ENCODE results near the gene SEMA6B. TPM values are rescaled to one million over a fixed set of nuclear protein-coding genes. Genes with fewer than 3 reads are reported as not detected.
"Not testable (repeated sequence)": the region's sequence is repeated elsewhere in the genome, so short reads cannot be mapped to it uniquely, and the experiment has no call there.

The SEMA6B gene
- total RNA-seq, 1 donor from 2014 or later = 11.5 TPM

DNA sequence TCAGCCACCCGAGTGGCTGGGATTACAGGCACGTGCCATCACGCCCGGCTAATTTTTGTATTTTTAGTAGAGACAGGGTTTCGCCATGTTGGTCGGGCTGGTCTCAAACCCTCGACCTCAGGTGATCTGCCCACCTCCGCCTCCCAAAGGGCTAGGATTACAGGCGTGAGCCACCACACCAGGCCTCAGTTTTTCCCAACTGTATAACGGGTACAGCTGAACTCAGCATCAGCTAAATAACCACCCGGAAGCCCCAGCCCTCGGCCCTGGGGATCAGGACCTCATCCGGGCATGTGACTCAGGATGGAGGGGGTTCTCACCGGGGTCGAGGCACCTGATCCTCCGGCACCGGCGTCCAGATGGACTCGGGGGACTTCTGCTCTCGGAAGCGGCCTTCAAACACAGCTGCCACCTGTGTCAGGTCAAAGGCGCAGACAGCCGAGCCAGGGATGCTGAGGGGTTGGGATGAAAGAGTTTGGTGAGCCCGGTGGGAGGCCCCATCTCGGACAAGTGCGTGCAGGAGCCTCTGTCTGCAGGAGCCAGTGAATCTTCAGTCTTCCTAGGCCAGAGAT lies 8.9 kb downstream of the SEMA6B start:
- no peaks in the 10 kb centered on the region for H3K4me1 ChIP-seq (ENCODE audit: control insufficient read depth in 3 of 3, insufficient read depth in 3 of 3, low read length in 3 of 3)
- no peak overlapping the region for H3K27ac ChIP-seq (ENCODE audit: low read depth, low read length)
- H3K4me3 ChIP-seq (ENCODE audit: low read length in 3 of 3) = no peak overlapping the region
- H3K36me3 ChIP-seq (ENCODE audit: control insufficient read depth in 3 of 3, insufficient read depth in 3 of 3, low read length in 3 of 3) = peaks cover 0 to 5% (median 0%) of the 10 kb centered on the region in 3 donors
- no peak overlapping the region for H3K9ac ChIP-seq (ENCODE audit: low read depth in 1 of 3, low read length in 3 of 3)
- no peaks in the 10 kb centered on the region for H3K9me3 ChIP-seq (ENCODE audit: control insufficient read depth in 3 of 3, low read length in 3 of 3)
- H3K27me3 ChIP-seq (ENCODE audit: control insufficient read depth in 3 of 3, insufficient read depth in 3 of 3, low read length in 3 of 3) = no peaks in the 10 kb centered on the region

GRCh38 chr19:4550018-4550417 lies 9.5 kb downstream of the SEMA6B start:
- no peak overlapping the region for H3K27ac ChIP-seq (ENCODE audit: low read depth, low read length)
- H3K4me3 ChIP-seq (ENCODE audit: low read length in 3 of 3) = no peak overlapping the region
- H3K9me3 ChIP-seq (ENCODE audit: control insufficient read depth in 3 of 3, low read length in 3 of 3) = no peaks in the 10 kb centered on the region
- H3K9ac ChIP-seq (ENCODE audit: low read depth in 1 of 3, low read length in 3 of 3) = no peak overlapping the region
- H3K36me3 ChIP-seq (ENCODE audit: control insufficient read depth in 3 of 3, insufficient read depth in 3 of 3, low read length in 3 of 3) = peaks cover 0 to 3% (median 0%) of the 10 kb centered on the region in 3 donors
- H3K27me3 ChIP-seq (ENCODE audit: control insufficient read depth in 3 of 3, insufficient read depth in 3 of 3, low read length in 3 of 3) = no peaks in the 10 kb centered on the region
- H3K4me1 ChIP-seq (ENCODE audit: control insufficient read depth in 3 of 3, insufficient read depth in 3 of 3, low read length in 3 of 3) = no peaks in the 10 kb centered on the region

- Histone ChIP-seq H3K4me3 (ENCODE audit: low read length in 3 of 3) (no peak overlapping the region), H3K27me3 (ENCODE audit: control insufficient read depth in 3 of 3, insufficient read depth in 3 of 3, low read length in 3 of 3) (no peaks in the 10 kb centered on the region), H3K4me1 (ENCODE audit: control insufficient read depth in 3 of 3, insufficient read depth in 3 of 3, low read length in 3 of 3) (no peaks in the 10 kb centered on the region), H3K9me3 (ENCODE audit: control insufficient read depth in 3 of 3, low read length in 3 of 3) (no peaks in the 10 kb centered on the region), H3K9ac (ENCODE audit: low read depth in 1 of 3, low read length in 3 of 3) (no peak overlapping the region), H3K27ac (ENCODE audit: low read depth, low read length) (no peak overlapping the region), H3K36me3 (ENCODE audit: control insufficient read depth in 3 of 3, insufficient read depth in 3 of 3, low read length in 3 of 3) (no peaks in the 10 kb centered on the region)
These were observed 11.3 kb downstream of the SEMA6B start for GRCh38 chr19:4548238-4548584.

DNA sequence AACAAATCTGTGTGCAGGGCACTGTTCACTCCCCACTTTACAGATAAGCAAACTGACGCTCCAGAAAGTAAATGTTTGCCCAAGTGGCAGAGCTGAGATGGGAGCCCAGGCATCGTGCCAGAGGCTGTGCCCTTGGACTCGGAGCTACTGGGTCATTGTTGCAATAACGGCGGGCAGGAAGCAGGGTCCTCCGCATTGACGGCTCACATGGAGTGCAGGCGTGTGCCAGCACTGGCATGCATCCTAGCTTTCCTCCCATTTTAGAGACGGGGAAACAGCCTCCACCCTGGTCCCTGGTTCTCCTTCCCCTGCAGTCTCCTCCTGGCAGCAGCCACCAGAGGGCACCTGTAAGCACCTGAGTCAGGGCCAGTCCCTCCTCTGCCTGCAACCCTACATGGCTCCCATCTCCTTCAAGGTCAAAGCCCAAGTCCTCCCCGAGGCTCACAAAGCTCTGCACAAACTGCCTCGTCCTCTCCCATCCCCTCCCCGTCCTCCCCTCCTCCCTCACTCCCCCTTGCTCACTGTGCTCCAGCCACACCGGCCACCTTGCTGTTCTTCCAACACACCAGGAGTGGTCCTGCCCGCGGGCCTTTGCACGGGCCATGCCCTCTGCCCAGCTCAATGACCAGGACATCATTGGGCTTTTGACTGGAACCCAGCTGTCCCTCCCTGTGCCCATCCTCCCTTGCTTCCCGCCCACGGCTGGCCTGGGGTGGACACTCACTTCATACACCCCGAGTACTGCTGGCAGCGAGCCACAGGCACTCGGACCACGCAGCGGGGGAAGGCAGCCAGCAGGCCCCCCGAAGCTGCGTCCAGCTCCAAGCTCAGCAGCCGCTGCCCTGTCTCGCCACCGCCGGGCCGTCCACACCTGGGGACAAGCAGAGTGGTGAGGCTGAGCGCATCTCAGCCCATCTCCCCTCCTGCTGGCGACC lies 11.9 kb downstream of the SEMA6B start:
- Histone ChIP-seq H3K36me3 (ENCODE audit: control insufficient read depth in 3 of 3, insufficient read depth in 3 of 3, low read length in 3 of 3) (no peaks in the 10 kb centered on the region), H3K27me3 (ENCODE audit: control insufficient read depth in 3 of 3, insufficient read depth in 3 of 3, low read length in 3 of 3) (no peaks in the 10 kb centered on the region), H3K4me1 (ENCODE audit: control insufficient read depth in 3 of 3, insufficient read depth in 3 of 3, low read length in 3 of 3) (no peaks in the 10 kb centered on the region), H3K9ac (ENCODE audit: low read depth in 1 of 3, low read length in 3 of 3) (no peak overlapping the region), H3K9me3 (ENCODE audit: control insufficient read depth in 3 of 3, low read length in 3 of 3) (no peaks in the 10 kb centered on the region), H3K4me3 (ENCODE audit: low read length in 3 of 3) (no peak overlapping the region), H3K27ac (ENCODE audit: low read depth, low read length) (no peak overlapping the region)

DNA sequence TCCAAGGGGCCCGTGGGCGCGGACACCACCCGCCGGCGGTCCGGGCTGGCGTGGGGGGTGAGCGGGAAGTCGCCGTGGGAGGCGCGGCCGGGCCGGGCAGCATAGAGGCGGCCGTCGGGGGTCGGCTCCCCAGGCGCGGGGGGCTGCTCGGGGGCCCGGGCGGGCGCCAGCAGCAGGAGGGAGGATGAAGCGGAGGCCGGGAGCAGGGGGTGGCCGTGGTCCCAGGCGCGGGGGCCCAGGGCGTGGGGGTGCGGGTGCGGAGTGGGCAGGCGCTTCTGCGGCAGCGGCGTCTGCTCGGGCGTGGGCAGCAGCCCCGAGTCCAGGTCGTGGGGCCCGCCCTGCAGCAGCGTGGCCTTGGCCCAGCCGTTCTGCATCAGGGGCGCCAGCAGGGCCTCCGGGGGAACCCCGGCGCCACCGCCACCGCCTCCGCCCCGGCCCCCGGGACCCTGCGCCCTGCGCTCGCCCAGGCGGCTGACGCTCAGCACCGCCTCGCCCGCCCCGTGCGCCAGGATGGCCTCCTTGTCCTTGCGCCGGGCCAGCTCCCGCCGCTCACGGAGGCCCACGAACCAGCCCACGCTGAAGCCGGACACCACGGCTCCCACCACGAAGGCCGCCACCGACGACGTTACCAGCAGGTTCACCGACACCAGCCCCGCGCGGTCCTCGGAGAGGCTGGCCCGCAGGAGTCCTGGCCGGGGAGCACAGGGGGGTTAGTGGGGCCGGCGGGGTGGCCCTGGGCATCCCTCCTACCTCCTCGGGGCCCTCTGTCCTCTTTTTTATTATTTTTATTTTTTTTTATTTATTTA lies 15.4 kb downstream of the SEMA6B start:
- no peak overlapping the region for H3K4me3 ChIP-seq (ENCODE audit: low read length in 3 of 3)
- no peak overlapping the region for H3K27ac ChIP-seq (ENCODE audit: low read depth, low read length)
- no peaks in the 10 kb centered on the region for H3K9me3 ChIP-seq (ENCODE audit: control insufficient read depth in 3 of 3, low read length in 3 of 3)

GRCh38 chr19:4542896-4543841 lies 16.3 kb downstream of the SEMA6B start:
- H3K9me3 ChIP-seq (ENCODE audit: control insufficient read depth in 3 of 3, low read length in 3 of 3) = no peaks in the 10 kb centered on the region
- no peak overlapping the region for H3K27ac ChIP-seq (ENCODE audit: low read depth, low read length)
- H3K9ac ChIP-seq (ENCODE audit: low read depth in 1 of 3, low read length in 3 of 3) = no peak overlapping the region
- no peaks in the 10 kb centered on the region for H3K27me3 ChIP-seq (ENCODE audit: control insufficient read depth in 3 of 3, insufficient read depth in 3 of 3, low read length in 3 of 3)
- no peak overlapping the region for H3K4me3 ChIP-seq (ENCODE audit: low read length in 3 of 3)
- peaks cover 2 to 10% (median 3%) of the 10 kb centered on the region in 3 donors for H3K4me1 ChIP-seq (ENCODE audit: control insufficient read depth in 3 of 3, insufficient read depth in 3 of 3, low read length in 3 of 3)
- no peaks in the 10 kb centered on the region for H3K36me3 ChIP-seq (ENCODE audit: control insufficient read depth in 3 of 3, insufficient read depth in 3 of 3, low read length in 3 of 3)

More for the DNA sequence above, 15.4 kb downstream of the SEMA6B start:
- Histone ChIP-seq H3K4me1 (ENCODE audit: control insufficient read depth in 3 of 3, insufficient read depth in 3 of 3, low read length in 3 of 3) (peaks cover 0 to 8% (median 0%) of the 10 kb centered on the region in 3 donors), H3K27me3 (ENCODE audit: control insufficient read depth in 3 of 3, insufficient read depth in 3 of 3, low read length in 3 of 3) (no peaks in the 10 kb centered on the region), H3K36me3 (ENCODE audit: control insufficient read depth in 3 of 3, insufficient read depth in 3 of 3, low read length in 3 of 3) (no peaks in the 10 kb centered on the region), H3K9ac (ENCODE audit: low read depth in 1 of 3, low read length in 3 of 3) (no peak overlapping the region)

DNA sequence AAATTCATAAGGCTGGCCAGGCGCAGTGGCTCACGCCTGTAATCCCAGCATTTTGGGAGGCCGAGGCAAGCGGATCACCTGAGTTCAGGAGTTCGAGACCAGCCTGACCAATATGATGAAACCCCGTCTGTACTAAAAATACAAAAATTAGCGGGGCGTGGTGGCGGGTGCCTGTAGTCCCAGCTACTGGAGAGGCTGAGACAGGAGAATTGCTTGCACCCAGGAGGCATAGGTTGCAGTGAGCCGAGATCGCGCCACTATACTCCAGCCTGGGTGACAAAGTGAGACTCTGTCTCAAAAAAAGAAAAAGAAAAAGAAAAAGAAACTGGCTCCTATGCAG lies 17.7 kb downstream of the SEMA6B start:
- H3K27ac ChIP-seq (ENCODE audit: low read depth, low read length); H3K9me3 ChIP-seq (ENCODE audit: control insufficient read depth in 3 of 3, low read length in 3 of 3); H3K4me3 ChIP-seq (ENCODE audit: low read length in 3 of 3); H3K36me3 ChIP-seq (ENCODE audit: control insufficient read depth in 3 of 3, insufficient read depth in 3 of 3, low read length in 3 of 3); H3K9ac ChIP-seq (ENCODE audit: low read depth in 1 of 3, low read length in 3 of 3); H3K27me3 ChIP-seq (ENCODE audit: control insufficient read depth in 3 of 3, insufficient read depth in 3 of 3, low read length in 3 of 3): not testable (repeated sequence)
- H3K4me1 ChIP-seq (ENCODE audit: control insufficient read depth in 3 of 3, insufficient read depth in 3 of 3, low read length in 3 of 3) = peaks cover 12 to 22% (median 15%) of the 10 kb centered on the region in 3 donors

DNA sequence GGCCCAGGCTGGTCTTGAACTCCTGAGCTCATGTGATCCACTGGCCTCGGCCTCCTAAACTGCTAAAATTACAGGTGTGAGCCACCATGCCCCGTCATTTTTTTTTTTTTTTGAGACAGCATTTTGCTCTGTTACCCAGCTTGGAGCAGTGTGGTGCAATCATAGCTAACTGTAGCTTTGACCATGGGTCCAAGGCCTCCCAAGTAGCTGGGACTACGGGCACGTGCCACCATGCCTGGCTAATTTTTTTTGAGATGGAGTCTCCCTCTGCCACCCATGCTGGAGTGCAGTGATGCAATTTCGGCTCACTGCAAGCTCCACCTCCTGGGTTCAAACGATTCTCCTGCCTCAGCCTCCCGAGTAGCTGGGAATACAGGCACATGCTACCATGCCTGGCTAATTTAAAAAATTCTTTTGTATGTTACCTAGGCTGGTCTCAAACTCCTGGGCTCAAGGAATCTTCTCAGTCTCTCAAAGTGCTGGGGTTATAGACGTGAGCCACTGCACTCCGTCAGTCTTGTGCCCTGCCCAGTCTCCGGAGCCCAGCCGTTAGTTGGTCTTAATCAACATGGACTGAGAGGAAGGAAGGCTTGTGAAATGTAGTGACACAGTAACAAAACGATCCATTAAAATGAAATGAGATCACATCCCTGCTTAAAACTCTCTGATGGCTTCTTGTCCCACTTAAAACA lies 18.2 kb downstream of the SEMA6B start:
- peaks cover 16 to 27% (median 19%) of the 10 kb centered on the region in 3 donors for H3K4me1 ChIP-seq (ENCODE audit: control insufficient read depth in 3 of 3, insufficient read depth in 3 of 3, low read length in 3 of 3)
- no peaks in the 10 kb centered on the region for H3K27me3 ChIP-seq (ENCODE audit: control insufficient read depth in 3 of 3, insufficient read depth in 3 of 3, low read length in 3 of 3)
- no peak overlapping the region for H3K9ac ChIP-seq (ENCODE audit: low read depth in 1 of 3, low read length in 3 of 3)
- no peak overlapping the region for H3K4me3 ChIP-seq (ENCODE audit: low read length in 3 of 3)
- no peaks in the 10 kb centered on the region for H3K36me3 ChIP-seq (ENCODE audit: control insufficient read depth in 3 of 3, insufficient read depth in 3 of 3, low read length in 3 of 3)
- no peaks in the 10 kb centered on the region for H3K9me3 ChIP-seq (ENCODE audit: control insufficient read depth in 3 of 3, low read length in 3 of 3)
- no peak overlapping the region for H3K27ac ChIP-seq (ENCODE audit: low read depth, low read length)
